SIG-M5 treated with dmso at 0.1 percent for 504 hours (cell line): Measurements from ENCODE around the gene GLRX.

Source experiments
- DNase-seq: peaks from one replicate; lab custom pipeline; 2025; ENCODE audit not compliant: unreplicated experiment; lab: John Stamatoyannopoulos, UW

GLRX gene, protein sequence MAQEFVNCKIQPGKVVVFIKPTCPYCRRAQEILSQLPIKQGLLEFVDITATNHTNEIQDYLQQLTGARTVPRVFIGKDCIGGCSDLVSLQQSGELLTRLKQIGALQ

DNA sequence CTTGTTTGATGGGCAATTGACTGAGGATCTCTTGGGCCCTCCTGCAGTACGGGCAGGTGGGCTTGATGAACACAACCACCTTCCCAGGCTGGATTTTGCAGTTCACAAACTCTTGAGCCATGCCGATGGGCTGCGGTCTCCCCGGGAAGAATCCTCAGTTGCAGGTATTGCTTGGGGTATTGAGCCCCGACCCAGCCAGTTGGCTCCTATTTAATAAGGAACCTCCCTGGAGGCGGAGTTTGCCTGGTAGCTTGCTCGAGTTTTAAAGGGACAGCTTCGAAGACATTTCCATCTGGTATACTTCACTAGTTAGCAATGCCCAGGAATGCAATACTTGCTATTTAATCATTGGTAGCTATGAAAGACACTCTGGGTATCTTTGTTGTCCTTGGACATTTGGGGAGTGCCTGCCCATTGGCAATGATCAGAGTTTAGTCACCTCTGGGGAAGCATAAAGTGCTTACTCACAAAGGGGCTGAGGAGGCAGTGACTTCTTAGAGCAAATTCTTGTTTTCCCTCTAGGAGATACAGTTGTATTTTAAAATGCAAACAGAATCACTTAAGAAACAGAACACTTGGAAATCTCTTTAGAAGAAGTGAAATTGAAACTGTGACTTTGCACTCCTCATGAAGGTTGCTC lies at the start of gene GLRX:
Gene GLRX (minus strand): TSS at position 185 of the 640 bp plus-strand sequence. CDS start 64 bp downstream, at position 121.
- peak; percentile 78 for DNase-seq

DNA sequence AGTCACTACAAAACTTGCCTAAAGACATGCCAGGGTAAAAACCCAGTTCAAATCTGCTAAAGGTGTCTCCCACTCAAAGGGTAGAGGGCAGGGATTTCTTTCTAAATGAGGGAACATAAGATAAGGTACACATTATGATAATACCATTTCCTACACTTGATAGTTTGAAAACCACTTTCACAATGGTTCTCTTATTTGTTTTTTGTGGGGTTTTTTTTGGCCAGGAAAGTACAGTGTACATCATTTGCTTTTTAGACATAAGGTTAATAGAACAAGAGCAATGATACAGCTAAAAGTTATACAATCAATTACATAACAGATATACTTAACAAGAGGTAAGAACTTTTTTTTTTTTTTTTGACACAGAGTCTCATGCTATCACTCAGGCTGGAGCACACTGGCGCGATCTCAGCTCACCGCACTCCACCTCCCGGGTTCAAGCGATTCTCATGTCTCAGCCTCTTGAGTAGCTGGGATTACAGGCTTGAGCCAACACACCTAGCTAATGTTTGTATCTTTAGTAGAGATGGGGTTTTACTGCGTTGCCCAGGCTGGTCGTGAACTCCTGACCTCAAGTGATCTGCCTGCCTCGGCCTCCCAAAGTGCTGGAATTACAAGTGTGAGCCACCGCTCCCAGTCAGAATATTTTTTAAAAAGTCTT lies 48.8 kb upstream of the GLRX start:
- DNase-seq, result no peak

DNA sequence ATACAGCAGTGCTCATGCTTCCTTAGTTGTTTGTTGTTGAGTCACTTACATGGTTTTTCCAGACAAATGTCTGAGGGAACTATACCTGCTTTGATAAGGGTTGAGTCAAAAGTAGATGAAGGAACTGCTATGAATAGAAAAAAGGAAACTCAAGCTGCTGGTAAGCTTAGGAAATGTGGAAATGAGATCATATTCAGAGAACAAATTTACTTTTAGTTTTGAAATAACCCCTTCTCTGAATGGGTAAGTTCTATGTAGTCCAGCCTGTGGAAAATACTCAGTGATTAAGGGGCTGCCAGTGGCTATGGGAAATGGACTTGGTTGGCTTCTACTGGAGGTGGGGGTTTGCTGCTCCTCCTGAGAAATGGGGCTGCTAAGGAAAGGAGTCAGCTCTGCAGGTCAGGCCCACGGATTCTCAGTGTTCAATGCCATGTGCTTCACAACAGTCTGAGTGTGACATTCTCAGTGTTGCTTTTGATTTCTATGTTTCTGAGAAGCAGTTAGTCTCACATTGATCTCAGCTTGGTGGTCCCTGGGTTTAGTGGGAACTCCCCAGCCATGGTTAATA lies 47.7 kb upstream of the GLRX start:
- peak; percentile 79 for DNase-seq

DNA sequence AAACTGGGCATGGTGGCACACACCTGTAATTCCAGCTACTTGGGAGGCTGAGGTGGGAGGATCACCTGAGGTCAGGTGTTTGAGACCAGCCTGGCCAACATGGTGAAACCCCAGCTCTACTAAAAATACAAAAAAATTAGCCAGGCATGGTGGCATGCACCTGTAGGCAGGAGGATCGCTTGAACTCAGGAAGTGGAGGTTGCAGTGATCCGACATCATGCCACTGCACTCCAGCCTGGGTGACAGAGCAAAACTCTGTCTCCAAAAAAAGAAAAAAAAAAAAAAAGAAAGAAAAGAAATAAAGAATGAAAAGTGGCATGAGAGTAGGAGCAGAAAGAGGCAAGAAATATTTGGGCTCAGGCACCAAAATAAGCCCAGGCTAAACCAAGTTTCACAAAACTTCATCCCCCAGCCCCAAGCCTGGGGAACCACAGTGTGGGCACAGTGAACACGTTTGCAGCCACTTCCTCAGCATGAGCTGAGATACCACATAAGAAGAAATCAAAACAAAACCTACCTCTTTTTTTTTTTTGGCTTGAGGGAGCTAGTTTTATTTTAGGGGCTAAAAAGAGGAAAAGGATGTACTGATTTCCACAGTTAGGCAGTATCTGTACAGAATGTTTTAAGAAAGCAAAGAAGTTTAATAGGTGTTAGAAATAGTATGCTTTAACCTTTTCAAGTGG lies 46.8 kb upstream of the GLRX start:
- peak; percentile 64 for DNase-seq

DNA sequence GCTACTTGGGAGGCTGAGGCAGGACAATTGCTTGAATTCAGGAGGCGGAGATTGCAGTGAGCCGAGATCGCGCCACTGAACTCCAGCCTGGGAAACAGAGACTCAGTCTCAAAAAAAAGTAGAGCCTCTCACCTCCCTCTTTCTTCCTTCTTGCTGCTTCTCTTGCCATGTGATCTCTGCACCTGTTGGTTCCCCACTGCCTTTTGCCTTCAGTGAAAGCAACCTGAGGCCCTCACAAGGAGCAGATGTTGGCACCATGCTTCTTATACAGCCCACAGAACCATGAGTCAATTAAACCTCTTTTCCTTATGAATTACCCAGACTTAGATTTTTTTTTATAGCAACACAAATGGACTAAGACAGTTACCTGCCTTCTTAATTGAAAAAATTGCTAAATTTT lies 45.6 kb upstream of the GLRX start:
- no peak for DNase-seq

DNA sequence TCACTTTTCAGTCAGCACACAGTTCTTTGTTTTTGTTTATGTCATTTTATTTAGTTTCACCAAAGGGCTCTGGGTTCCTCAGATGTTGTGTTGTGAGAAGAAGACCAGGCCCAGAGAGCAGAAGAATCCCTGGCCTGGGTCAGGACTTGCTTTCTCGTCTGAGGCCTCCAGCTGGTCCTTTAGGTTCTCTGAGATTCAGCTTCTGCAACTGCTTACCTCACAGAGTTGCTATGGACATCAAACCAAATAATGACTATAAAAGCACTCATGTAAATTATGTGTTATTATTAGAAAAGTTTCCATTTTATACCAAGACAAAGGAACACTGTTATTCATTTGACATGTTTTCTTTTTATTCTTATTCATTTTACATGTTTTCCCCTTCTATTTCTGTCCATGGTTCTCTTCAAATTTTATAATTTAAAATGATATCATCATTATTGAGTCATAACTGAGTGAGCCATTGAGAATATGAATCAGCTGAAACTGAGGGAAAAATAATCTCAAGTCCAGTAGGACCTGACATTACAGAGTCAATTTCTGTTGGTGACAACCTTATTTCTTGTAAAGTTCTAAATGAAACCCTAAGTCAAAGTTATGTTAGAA lies 44.0 kb upstream of the GLRX start:
- DNase-seq, result no peak

DNA sequence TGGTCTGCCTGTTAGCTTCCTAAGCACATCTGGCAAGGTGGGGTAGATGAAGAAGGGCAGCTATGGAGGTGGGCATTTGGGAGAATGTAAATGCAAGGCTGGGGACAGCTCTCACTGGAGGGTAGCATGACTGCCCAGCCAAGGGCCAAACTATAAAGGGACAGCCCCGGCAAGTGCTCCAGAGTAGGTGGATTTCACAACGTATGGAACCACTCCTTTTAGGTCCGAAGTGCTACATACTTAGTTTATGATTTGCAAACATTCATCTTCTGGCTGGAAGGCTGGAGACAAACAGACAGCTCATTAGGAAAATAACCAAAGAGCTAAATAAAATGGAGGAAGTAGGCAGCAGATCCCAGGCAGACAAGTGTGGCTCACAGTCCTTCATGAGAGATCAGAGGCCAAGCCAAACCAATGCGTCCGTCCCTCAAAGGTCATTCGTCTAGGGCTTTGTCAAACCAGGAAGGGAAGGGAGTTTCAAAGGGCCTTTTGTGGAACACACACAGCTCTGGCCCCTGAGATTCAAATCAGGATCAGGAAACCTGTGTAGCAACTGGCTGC lies 42.5 kb upstream of the GLRX start:
- DNase-seq, result no peak

DNA sequence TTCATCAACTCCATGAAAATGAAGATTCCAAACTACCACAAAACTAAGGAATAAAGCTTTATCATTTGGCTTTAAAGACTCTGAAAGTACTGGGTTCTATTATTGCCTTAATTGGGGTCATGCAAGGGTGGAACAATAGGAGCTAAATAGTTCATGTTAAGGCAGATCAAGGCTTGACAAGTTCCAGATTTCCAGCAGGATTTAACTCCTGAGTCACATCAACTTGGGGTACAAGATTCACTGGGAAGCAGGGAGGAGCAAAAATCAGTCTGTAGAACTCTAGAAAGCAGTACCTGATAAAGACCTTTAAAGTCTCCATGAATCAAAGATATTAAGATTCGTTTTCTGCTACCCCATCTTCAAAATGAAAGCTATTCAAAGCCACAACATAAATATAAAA lies 41.9 kb upstream of the GLRX start:
- no peak for DNase-seq

DNA sequence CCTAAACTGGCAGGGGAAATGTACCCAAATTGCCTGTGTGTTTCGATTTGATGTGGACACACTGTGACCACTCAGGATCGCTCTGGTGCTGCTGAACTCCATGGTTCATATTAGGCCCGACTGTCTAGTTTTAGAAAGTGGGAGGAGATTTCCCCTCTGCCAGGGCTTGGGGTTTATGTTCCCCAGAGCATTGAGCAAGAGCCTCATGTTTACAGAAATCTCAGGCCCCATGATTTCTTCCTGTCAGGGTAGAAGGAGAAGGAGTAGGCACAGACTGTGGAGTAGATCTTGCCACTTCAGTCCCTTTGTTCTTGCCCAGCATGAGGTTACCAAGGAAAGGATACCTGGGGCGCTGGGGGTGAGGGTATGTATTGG lies 40.8 kb upstream of the GLRX start:
- peak; percentile 76 for DNase-seq

DNA sequence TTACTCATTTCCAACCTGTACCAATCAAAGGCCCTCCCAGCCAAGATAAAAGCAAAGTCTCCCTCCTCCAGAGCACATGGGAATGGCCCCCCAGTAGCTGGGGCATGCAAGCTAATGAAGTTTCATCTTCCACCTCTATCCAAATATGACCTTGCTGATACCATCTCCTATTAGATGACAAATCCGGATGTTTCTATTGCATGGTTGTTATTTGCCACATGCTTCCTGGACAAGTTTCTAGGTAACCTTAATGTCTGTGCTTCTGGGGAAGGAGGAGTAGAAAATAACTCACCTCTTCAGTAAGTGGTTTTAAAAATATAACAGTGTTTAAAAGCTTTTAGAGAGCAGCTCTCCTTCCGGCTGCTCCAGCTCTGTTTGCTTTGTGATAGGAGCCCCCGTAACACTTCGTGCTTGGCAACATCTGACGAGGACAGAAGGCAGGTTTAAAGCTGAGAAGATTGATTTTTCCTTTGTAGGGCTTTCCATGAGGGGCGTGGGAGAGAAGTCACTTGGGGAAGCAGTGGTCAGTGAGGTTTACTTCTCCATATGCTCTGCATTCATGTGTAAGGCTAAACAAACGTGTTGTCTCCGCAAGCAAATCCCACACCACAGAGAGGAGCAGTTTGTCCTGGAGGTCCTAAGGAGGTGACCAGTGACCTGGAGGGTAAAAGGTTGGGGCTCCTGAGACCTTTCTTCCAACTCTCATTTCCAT lies 40.3 kb upstream of the GLRX start:
- DNase-seq, result no peak

DNA sequence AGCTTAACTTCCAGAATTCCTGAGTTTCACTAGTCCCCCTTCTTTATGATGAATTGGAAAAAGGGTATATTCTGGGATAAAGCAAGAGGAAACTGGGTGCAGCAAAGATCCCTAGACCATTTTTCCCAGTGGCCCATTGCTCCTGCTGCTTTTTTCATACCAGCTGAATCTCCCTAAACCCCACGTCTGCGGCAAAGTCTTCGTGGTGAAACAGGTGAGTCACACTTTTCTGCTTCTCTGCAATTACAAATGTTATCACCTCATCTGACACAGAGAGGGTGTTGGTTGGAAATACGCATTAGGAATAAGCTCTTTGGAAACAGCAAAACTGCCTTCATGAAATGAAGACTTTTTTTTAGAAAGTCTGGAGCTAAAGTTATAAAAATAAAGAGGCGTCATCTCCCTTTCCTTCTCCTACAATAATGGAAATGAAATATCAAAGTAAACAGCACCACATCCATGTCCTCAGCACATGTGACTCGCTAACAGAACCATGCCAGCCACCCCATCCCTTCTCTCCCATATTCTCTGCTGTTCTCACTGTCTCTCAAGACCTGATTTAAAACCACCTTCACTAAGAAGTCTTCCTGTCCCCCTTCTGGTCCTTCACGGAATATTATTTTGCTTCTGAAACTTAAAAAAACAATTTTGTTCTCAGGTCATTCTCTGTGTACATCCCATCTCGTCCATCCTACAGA lies 39.5 kb upstream of the GLRX start:
- DNase-seq, result no peak

DNA sequence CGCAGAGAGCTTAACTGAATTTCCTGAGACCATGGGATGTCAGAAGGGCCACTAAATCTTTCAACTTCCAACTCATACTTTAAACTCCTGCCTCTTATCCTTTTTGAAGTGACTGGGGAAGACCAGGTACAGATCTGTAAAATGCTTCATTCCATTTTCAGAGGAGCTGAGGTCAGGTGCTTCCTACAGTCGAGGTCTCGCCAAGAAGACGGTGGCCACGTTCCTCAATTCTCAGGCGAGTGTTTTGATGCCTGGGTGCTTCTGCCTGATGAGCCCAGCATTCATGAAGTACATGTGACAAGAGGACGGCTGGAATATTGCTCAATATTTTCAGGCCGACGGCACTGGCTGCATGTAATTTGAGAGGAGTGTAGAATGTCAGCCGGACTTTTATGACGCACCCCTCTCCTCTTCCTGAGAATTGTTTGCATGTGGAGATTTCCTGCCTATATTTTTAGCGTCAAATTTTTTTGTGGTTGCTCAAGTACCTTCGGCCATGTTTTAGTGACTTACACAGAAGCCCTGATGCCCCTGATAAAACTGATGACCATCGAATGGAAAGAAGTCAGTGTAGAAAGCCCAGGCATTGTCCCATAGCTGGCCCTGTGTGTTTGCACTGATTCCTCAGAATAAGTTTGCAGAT lies 38.8 kb upstream of the GLRX start:
- DNase-seq, result peak; percentile 88

DNA sequence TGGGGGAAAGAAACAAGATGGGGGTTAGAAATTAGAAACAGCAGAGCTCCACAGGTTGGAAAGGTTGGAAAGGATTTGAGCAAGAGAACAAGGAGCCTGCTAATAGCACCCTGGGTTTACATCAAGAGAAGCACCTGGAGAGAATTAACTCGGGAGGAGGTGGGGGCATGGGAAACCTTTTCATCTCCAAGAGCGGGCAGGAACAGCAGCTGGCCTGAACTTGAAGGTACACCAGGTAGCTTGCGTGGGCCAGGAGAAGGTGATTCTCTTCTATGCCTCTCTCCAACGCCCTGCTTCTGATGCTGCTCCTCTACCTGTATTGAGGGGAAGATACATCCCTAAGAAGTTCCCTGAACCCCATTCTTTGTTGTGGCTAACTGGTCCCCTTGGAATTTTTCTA lies 37.1 kb upstream of the GLRX start:
- no peak for DNase-seq

DNA sequence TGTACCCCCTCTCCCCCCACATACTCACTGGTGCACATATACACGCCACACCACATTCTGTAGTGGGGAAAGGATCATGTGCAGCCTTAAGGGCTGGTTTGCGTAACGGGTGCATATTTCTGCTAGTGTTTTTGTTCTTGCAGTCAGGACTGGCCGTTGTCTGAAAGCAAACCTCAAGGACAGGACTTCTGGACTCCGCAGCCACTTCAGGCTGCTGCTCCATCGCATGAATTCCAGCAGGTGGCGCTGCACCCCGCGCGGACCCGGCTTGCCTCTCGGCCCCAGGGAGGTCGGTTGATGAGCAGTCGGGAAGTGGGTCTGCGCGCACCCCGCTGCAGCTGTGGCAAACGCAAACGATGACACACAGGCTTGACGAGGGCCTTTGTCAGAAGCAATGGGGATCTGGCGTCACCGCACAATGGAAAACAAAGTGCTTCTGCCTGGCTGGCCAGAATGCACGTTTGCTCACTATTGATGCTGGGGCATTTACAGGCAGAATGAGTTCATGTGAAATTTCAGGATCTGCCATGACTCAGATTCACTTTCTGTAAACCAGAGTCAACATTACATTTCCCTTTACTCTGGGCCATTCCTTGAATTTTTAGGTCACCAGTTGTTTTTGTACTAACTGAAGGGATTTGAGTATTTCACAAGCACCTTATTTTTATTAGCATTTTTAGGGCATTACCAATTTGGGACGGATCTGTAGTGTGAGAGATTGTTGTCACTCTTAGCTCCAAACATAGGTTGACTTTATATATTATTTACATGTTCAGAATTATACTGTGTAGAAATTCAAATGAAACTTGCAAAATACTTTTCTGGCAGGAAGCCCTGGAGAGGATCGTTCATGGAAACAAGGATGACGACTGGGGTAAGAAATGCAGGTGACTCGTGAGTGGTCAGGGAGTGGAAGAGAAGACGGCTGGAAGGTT lies 36.4 kb upstream of the GLRX start:
- DNase-seq, result peak; percentile 88

DNA sequence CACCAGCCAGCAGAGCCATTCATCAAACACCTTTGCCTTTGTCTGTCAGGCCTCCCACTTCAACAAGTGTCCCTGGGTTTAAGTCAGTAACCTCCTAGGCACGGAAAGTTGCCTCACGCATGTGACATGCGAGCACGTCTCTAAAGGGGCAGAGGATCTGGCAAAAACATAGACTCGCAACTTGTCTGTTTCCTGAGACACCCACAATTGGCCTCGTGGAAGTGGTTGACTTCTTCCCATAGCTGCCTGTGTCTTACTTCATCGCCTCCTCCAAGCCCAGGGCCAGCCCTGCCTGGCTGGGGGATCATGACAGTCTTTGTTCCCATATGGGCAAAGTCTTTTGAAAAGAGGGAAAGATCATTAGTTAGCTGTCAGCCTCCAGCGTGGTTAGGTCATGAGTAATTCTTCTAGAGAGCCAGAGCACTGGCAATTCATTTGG lies 35.5 kb upstream of the GLRX start:
- no peak for DNase-seq

DNA sequence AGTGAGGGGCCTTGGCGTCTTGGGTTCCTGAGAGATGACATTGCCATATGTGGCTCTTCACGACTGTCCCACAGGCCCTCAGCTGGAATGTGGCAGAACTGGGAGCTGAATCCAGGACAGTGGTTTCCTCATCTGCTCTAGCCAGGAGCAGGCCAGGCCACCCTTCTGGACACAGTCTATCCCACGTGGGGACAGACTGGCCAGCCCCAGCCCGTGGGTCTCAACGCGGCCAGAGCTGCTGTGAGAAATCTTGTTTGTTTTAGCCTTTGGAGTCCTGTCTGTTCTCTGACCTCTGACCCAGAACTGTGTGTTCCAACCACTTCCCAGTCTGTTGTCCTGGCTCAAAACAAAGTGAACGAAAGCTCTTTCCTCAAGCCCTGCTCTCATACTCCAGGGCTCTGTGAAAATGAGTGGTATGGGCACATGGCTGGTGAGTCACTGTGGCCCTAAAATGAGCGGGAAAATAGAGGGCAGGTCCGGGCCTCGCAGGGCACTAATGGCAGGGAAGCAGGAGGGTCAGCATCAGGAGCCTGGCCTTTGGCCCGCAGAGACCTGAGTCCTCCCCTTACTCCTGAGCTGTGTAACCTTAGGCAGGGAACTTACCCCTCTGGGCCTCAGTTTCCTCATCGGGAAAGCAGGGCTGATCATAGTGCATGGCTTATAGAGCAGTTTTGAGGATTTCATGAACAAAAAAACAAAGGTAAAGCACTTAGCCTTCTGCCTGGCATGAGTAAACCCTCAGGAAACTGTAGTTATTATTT lies 34.8 kb upstream of the GLRX start:
- DNase-seq, result no peak

DNA sequence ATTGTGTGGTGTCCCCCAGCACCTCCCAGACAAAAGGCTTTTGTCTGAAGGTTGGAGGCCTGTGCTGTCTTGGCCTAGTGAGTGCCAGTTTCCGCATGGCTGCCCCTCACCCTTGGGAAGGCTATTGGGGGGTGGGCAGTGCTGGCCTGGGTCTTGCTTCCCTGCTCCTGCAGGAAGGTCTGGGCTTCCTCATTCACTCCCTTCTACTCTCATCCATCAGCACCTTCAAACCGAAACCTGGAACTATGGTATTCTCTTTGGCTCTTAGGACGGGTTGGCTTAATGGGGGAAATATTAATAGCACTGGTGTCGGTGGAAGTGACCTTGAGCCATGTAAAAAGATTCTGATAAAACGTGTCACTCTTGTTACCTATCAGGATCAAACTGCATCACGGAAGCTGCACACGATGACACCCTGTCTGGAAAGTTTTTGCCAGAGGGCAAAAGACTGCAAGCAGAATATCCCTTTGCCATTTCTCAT lies 34.0 kb upstream of the GLRX start:
- DNase-seq, result no peak
